ENCODE results near the gene ERC1.

The ERC1 gene

DNA sequence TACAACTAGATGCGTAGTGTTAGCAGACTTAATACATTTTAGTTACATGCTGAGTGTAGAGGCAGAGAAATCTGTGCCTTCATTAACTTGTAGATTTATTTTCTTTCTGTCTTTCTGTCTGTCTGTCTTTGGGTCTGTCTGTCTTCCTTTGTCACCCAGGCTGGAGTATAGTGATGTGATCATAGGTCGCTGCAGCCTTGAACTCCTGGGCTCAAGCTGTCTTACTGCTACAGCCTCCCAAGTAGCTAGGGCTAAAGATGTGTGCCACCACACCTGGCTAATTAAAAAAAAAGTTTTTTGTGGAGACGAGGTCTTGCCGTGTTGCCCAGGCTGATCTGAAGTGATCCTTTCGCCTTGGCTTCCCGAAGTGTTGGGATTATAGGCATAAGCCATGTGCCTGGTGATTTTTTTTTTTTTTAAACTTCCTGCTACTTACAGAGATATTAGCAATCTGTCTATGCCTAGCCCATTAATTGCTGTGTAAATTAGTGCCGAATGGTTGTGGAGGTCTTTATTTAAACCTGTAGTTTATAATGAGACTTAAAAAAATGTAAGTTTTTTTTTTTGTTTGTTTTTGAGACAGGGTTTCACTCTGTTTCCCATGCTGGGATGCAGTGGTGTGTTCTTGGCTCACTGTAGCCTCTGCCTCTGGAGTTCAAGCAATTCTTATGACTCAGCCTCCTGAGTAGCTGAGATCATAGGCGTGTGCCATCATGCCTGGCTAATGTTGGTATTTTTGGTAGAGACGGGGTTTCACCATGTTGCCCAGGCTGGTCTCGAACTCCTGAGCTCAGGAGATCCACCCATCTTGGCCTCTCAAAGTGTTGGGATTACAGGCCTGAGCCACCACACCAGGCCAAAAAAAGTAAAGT is 22.8 kb downstream of the ERC1 start:
- no peak overlapping the region for H3K4me3 ChIP-seq (replicated peaks in 1 of 2; ENCODE audit: low read depth in 2 of 2, low read length in 2 of 2)
- TF ChIP-seq, protein P1, sequence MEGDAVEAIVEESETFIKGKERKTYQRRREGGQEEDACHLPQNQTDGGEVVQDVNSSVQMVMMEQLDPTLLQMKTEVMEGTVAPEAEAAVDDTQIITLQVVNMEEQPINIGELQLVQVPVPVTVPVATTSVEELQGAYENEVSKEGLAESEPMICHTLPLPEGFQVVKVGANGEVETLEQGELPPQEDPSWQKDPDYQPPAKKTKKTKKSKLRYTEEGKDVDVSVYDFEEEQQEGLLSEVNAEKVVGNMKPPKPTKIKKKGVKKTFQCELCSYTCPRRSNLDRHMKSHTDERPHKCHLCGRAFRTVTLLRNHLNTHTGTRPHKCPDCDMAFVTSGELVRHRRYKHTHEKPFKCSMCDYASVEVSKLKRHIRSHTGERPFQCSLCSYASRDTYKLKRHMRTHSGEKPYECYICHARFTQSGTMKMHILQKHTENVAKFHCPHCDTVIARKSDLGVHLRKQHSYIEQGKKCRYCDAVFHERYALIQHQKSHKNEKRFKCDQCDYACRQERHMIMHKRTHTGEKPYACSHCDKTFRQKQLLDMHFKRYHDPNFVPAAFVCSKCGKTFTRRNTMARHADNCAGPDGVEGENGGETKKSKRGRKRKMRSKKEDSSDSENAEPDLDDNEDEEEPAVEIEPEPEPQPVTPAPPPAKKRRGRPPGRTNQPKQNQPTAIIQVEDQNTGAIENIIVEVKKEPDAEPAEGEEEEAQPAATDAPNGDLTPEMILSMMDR (IDR thresholded peaks at IDR 0.05; ENCODE audit: low read depth, low read length), result no peak
- peak; percentile 77 to 90 for DNase-seq (ENCODE audit: low read depth in 2 of 2)

DNA sequence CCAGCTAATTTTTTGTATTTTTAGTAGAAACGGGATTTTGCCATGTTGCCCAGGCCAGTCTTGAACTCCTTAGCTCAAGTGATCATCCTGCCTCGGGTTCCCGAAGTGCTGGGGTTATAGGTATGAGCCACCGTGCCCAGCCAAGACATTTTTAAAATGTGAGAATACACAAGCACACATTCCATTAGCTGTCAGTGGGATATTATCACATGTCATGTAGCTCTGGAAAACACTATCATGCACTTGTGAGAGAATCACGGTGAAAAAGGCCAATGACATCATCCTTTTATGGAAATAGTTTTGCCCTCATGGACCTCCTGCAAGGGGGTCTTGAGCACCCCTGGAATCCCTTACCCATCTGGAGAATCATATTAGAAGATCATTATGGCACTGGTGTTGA is 28.3 kb downstream of the ERC1 start:
- no peak for DNase-seq (ENCODE audit: low read depth in 2 of 2)
- H3K4me3 ChIP-seq (replicated peaks in 1 of 2; ENCODE audit: low read depth in 2 of 2, low read length in 2 of 2), result no peak overlapping the region
- TF ChIP-seq, protein P1 (IDR thresholded peaks at IDR 0.05; ENCODE audit: low read depth, low read length), result no peak

DNA sequence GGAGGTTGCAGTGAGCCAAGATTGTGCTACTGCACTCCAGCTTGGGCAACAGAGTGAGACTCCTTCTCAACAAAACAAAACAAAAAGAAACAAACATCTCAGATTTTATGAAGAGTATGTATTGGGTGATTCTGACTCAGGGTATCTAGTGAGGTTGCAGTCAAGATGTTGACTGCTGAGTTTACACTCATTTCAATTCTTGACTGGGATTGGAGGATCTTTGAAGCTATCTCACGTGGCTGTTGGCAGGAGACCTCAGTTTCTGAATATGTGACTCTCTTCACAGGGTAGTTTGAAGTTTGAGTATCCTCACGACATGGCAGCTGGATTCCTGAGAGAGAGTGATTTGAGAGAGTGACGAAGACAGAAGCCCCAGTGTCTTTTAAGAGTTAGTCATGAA is 29.4 kb downstream of the ERC1 start:
- no peak for DNase-seq (ENCODE audit: low read depth in 2 of 2)
- TF ChIP-seq, protein P1 (IDR thresholded peaks at IDR 0.05; ENCODE audit: low read depth, low read length), result no peak
- no peak overlapping the region for H3K4me3 ChIP-seq (replicated peaks in 1 of 2; ENCODE audit: low read depth in 2 of 2, low read length in 2 of 2)

DNA sequence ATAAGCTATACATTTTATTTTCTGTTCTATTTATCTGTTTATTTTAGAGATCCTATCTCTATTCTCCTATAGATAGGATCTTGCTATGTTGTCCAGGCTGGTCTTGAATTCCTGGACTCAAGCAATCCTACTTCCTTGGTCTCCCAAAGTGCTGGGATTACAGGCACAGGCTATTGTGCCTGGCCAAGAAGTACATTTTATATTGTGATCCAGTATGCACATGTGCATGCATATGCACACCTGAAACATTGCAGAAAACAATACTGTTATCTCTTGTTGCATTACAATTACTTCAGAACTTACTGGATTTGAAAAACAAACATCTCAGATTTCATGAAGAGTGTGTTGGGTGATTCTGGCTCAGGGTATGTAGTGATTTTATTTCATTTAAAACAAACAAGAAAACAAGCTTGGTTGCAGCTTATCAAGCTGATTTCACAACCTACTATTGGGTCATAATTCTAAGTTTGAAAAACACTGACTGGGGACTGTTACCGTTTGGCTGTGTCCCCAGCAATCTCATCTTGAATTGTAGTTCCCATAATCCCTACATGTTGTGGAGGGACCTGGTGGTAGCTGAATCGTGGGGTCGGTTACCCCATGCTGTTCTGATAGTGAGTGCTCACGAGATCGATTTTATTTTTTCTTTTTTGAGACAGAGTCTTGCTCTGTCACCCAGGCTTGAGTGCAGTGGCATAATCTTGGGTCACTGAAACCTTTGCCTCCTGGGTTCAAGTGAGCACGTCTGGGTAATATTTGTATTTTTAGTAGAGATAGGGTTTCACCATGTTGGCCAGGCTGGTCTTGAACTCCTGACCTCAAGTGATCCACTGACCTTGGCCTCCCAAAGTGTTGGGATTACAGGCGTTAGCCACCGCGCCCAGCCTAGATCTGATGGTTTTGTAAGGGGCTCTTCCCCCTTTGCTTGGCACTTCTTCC is 31.3 kb downstream of the ERC1 start:
- no peak overlapping the region for H3K4me3 ChIP-seq (replicated peaks in 1 of 2; ENCODE audit: low read depth in 2 of 2, low read length in 2 of 2)
- peak; percentile 13 to 34 for DNase-seq (ENCODE audit: low read depth in 2 of 2)
- TF ChIP-seq, protein P1 (IDR thresholded peaks at IDR 0.05; ENCODE audit: low read depth, low read length), result no peak

DNA sequence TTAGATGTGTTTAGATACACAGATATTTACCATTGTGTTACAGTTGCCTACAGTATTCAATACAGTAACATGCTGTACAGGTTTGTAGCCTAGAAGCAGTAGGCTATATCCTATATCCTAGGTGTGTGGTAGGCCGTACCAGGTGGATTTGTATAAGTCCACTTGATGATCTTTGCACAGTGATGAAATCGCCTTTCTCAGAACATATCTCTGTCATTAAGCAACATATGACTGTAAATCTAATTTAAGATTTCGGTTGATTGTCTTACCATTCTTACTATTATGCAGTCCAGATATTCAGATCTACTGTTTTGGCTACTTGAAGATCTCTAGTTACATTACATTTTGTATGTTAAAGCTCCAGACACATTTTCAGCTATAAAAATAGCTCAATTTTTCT is 39.8 kb downstream of the ERC1 start:
- TF ChIP-seq, protein P1 (IDR thresholded peaks at IDR 0.05; ENCODE audit: low read depth, low read length), result no peak
- H3K4me3 ChIP-seq (replicated peaks in 1 of 2; ENCODE audit: low read depth in 2 of 2, low read length in 2 of 2), result no peak overlapping the region
- no peak for DNase-seq (ENCODE audit: low read depth in 2 of 2)

DNA sequence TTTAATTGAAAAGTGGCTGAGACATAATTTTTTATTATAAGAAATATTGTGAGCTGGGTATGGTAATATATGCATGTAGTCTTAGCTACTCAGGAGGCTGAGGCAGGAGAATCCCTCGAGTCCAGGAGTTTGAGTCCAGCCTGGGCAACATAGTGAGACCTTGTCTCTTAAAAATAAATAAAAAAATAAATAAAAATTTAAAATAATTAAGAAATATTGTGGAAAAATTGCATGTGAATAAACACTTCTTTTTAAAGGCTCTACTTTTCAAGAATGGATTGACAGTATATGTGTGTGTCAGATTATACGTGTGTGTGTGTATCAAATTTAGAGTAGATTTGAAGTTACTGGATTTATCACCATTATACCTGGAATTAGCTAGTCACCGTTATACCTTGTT is 43.2 kb downstream of the ERC1 start:
- DNase-seq (ENCODE audit: low read depth in 2 of 2), result no peak
- TF ChIP-seq, protein P1 (IDR thresholded peaks at IDR 0.05; ENCODE audit: low read depth, low read length), result no peak
- no peak overlapping the region for H3K4me3 ChIP-seq (replicated peaks in 1 of 2; ENCODE audit: low read depth in 2 of 2, low read length in 2 of 2)

Data from cardiac fibroblast (primary cell).